ENCODE data around the gene KRTAP10-10. TPM values are rescaled to one million over a fixed set of nuclear protein-coding genes. Genes with fewer than 3 reads are reported as not detected.

The KRTAP10-10 gene
- total and polyA plus RNA-seq, 4 donors = not detected

DNA sequence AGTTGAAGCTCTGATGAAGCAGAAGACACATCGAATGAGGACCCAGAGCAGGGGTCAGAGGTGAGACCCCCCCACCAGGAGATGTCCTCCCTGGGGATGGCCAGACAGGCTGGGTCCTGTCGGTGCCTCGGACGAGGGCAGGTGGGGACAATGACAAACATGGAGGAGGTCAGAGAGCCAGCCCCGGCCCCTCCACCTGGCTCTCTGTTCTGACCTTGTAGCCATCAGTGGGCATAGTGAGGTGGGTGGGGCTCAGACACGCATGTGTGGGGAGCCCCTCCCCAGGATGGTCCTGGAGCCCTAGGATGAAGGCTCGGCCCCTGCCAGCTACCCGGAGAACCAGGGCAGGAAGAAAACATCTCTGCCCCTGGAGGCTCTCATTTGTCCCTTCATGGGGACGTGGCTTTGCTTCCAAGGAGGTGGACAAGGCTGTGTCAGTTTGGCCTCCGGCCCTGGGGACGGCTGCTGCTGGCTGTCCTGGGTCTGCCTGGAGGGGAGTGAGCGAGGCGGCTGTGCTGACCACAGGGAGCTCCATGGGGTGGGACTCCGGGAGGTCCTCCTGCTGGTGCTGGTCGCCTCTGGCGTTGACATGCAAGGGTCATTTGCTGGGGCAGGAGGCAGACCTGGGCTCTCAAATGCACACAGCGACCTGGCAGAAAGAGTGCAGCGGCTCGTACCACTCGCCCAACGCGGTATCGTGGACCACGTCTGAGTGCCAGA lies 47.4 kb upstream of the KRTAP10-10 start:
- TF ChIP-seq, protein P1, sequence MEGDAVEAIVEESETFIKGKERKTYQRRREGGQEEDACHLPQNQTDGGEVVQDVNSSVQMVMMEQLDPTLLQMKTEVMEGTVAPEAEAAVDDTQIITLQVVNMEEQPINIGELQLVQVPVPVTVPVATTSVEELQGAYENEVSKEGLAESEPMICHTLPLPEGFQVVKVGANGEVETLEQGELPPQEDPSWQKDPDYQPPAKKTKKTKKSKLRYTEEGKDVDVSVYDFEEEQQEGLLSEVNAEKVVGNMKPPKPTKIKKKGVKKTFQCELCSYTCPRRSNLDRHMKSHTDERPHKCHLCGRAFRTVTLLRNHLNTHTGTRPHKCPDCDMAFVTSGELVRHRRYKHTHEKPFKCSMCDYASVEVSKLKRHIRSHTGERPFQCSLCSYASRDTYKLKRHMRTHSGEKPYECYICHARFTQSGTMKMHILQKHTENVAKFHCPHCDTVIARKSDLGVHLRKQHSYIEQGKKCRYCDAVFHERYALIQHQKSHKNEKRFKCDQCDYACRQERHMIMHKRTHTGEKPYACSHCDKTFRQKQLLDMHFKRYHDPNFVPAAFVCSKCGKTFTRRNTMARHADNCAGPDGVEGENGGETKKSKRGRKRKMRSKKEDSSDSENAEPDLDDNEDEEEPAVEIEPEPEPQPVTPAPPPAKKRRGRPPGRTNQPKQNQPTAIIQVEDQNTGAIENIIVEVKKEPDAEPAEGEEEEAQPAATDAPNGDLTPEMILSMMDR (IDR thresholded peaks at IDR 0.05; ENCODE audit: low read depth, low read length, missing input control) = no peak
- no peak for TF ChIP-seq REST (IDR thresholded peaks at IDR 0.05)
- no peak for TF ChIP-seq EGR1 (IDR thresholded peaks at IDR 0.05; ENCODE audit: low read depth in 2 of 2)
- TF ChIP-seq FOXA2 (IDR thresholded peaks at IDR 0.05) = no peak
- TF ChIP-seq JUND (IDR thresholded peaks at IDR 0.05) = no peak
- TF ChIP-seq HNF4G (IDR thresholded peaks at IDR 0.05) = no peak
- TF ChIP-seq HNF4A (conservative IDR thresholded peaks at IDR 0.05) = no peak
- TF ChIP-seq RXRA (IDR thresholded peaks at IDR 0.05) = no peak
- TF ChIP-seq FOXA1 (IDR thresholded peaks at IDR 0.05) = no peak
- TF ChIP-seq TAF1 (conservative IDR thresholded peaks at IDR 0.05) = no peak
- no peak for TF ChIP-seq ATF3 (IDR thresholded peaks at IDR 0.05)
- TF ChIP-seq NR2F2 (IDR thresholded peaks at IDR 0.05) = no peak
- TF ChIP-seq GABPA (IDR thresholded peaks at IDR 0.05 in 1 of 2, conservative IDR thresholded peaks at IDR 0.05 in 1 of 2) = no peak
- no peak for TF ChIP-seq RAD21 (IDR thresholded peaks at IDR 0.05)
- no peak for TF ChIP-seq SP1 (IDR thresholded peaks at IDR 0.05)
- TF ChIP-seq YY1 (IDR thresholded peaks at IDR 0.05) = no peak
- TF ChIP-seq ZBTB33 (IDR thresholded peaks at IDR 0.05) = no peak
- TF ChIP-seq, protein P2, sequence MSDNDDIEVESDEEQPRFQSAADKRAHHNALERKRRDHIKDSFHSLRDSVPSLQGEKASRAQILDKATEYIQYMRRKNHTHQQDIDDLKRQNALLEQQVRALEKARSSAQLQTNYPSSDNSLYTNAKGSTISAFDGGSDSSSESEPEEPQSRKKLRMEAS (IDR thresholded peaks at IDR 0.05) = no peak
- peaks cover 0 to 6% (median 0%) of the 10 kb centered on the region in 4 donors for H3K9me3 ChIP-seq (ENCODE audit: control insufficient read depth in 4 of 4, low read length in 3 of 4)
- H3K27me3 ChIP-seq (ENCODE audit: control insufficient read depth in 4 of 4, insufficient read depth in 4 of 4, low read length in 3 of 4) = no peaks in the 10 kb centered on the region
- no peak for DNase-seq (ENCODE audit: low spot score)
- no peak overlapping the region for H3K27ac ChIP-seq (ENCODE audit: low read depth in 1 of 2, low read length in 2 of 2)
- 79% methylated on average over 24 of the region's 24 CpGs for WGBS
- H3K4me1 ChIP-seq (ENCODE audit: control insufficient read depth in 4 of 4, insufficient read depth in 4 of 4, low read length in 3 of 4) = peaks cover 1 to 27% (median 16%) of the 10 kb centered on the region in 4 donors
- no peak overlapping the region for H3K9ac ChIP-seq (ENCODE audit: low read depth in 1 of 2, low read length in 2 of 2)
- no peaks in the 10 kb centered on the region for H3K36me3 ChIP-seq (ENCODE audit: control insufficient read depth in 4 of 4, insufficient read depth in 3 of 4, low read depth in 1 of 4, low read length in 3 of 4)
- H3K4me3 ChIP-seq (ENCODE audit: low read depth in 1 of 3, low read length in 3 of 3) = no peak overlapping the region

Measured in liver (tissue), 9 donors.